Measurements from ENCODE around the gene LDLRAD4. TPM values are rescaled to one million over a fixed set of nuclear protein-coding genes. Genes with fewer than 3 reads are reported as not detected.

Gene LDLRAD4
- total RNA-seq, 1 experiment from 2014 or later: not detected

DNA sequence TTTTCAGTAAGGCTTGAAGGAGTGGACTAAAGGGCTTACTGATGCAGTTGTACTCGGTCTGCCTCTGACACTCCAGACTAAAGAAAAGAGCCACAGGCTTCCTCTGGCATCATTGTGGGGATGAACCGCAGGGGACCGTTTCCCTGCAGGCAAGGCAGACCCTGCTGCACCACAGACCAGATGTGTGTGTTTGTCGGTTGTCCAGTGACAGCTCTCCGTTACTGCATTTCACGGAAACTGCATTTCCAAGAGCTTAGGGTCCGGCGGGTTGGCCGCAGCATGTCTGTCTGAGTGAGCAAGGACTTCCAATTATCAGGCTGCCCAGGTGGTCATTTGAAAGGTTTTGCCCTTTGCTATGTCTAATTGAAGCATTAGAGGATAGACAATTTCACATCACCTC lies 409.7 kb downstream of the LDLRAD4 start:
- ChIA-PET CTCF (no interaction called here), POLR2A (ENCODE audit: unreplicated experiment) (no interaction called here)
- no peaks in the 10 kb centered on the region for H3K79me2 ChIP-seq (ENCODE audit: low read length)
- BruUV-seq (replicated peaks): no TSS peak
- no peak for DNase-seq
- H3K4me1 ChIP-seq (ENCODE audit: insufficient read depth, low read length): no peaks in the 10 kb centered on the region
- no peaks in the 10 kb centered on the region for H3K36me3 ChIP-seq (ENCODE audit: low read depth, low read length)
- no peak overlapping the region for H3K4me2 ChIP-seq (ENCODE audit: low read length)
- H3K27ac ChIP-seq (ENCODE audit: low read length): no peak overlapping the region
- H3K4me3 ChIP-seq (ENCODE audit: low read length): no peak overlapping the region
- no peak overlapping the region for H3K9ac ChIP-seq (ENCODE audit: low read length)
- H3K27me3 ChIP-seq (ENCODE audit: low read length): peaks cover 50% of the 10 kb centered on the region
- H3K9me2 ChIP-seq (replicated peaks; ENCODE audit: low read length): no peaks in the 10 kb centered on the region
- TF ChIP-seq EZH2 (IDR thresholded peaks at IDR 0.05; ENCODE audit: low read length, unreplicated experiment): no peak
- TF ChIP-seq EZH2phosphoT487 (IDR thresholded peaks at IDR 0.05; ENCODE audit: borderline replicate concordance, low read length): no peak
- TF ChIP-seq, protein P1, sequence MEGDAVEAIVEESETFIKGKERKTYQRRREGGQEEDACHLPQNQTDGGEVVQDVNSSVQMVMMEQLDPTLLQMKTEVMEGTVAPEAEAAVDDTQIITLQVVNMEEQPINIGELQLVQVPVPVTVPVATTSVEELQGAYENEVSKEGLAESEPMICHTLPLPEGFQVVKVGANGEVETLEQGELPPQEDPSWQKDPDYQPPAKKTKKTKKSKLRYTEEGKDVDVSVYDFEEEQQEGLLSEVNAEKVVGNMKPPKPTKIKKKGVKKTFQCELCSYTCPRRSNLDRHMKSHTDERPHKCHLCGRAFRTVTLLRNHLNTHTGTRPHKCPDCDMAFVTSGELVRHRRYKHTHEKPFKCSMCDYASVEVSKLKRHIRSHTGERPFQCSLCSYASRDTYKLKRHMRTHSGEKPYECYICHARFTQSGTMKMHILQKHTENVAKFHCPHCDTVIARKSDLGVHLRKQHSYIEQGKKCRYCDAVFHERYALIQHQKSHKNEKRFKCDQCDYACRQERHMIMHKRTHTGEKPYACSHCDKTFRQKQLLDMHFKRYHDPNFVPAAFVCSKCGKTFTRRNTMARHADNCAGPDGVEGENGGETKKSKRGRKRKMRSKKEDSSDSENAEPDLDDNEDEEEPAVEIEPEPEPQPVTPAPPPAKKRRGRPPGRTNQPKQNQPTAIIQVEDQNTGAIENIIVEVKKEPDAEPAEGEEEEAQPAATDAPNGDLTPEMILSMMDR (conservative IDR thresholded peaks at IDR 0.05; ENCODE audit: low read depth, low read length): no peak
- H2AFZ ChIP-seq (ENCODE audit: low read length): no peak overlapping the region
- no peak for ATAC-seq
- no peaks in the 10 kb centered on the region for H4K20me1 ChIP-seq (ENCODE audit: low read length)
- intact Hi-C loops (cut with micrococcal nuclease): no loop called here
- no peaks in the 10 kb centered on the region for H3F3A ChIP-seq (ENCODE audit: low read length, unreplicated experiment)
- H3K9me3 ChIP-seq (ENCODE audit: low read length): no peaks in the 10 kb centered on the region; the same call in 1 of the 2 replicates

DNA sequence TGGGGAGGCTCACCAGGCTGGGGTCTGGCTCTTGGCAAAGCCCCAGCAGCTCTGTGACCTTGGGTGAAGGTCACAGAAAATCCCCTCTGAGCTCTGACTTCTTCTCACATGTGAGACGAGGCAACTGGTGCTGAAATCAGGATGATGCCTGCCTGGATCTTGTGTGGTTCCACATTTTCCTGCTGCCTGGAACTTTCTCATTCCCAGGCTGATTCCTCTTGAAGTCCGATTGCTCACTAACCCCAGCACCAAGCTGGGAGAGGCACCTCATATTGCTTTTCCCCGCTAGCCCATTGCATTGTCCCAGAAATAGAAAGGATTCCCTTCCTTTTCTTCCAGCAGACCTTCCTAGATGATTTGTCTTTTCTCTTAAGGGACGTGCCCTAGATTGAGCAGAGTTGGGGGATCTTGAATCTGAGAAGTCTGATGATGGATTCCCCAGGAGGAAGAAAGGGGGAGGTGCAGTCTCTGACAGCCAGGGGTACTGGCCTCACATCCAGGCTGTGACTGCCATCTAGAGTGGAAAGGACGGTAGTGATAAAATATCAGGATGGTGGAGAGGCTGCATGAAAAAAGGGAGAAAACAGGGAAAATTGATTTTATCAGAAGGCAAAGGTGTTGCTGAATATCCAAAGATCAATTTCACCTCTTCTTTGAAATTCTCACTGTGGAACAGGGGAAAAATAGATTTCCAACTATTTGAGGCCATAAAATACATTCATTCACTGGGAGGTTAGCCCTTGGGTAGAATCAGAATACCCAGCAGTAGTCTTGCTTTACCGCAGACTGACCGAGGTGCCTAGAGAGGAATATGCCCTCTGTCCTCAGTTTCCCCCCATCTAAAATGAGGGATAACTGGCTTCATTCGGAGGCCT lies 411.5 kb downstream of the LDLRAD4 start:
- CTCF ChIA-PET: no interaction called here
- H3K27me3 ChIP-seq (ENCODE audit: low read length): peaks cover 48% of the 10 kb centered on the region

More for the DNA sequence above, 411.5 kb downstream of the LDLRAD4 start:
- no peak overlapping the region for H3K9ac ChIP-seq (ENCODE audit: low read length)
- H3K4me1 ChIP-seq (ENCODE audit: insufficient read depth, low read length): no peaks in the 10 kb centered on the region
- TF ChIP-seq, protein P1 (conservative IDR thresholded peaks at IDR 0.05; ENCODE audit: low read depth, low read length): peak; percentile 88
- TF ChIP-seq EZH2 (IDR thresholded peaks at IDR 0.05; ENCODE audit: low read length, unreplicated experiment): no peak
- H4K20me1 ChIP-seq (ENCODE audit: low read length): no peaks in the 10 kb centered on the region
- intact Hi-C loops (cut with micrococcal nuclease): loop anchor here (1.0 to 10.0 kb wide), 2 partner anchors 72 to 405 kb away; no protein-coding TSS in a partner anchor
- H3F3A ChIP-seq (ENCODE audit: low read length, unreplicated experiment): no peaks in the 10 kb centered on the region
- ATAC-seq (peak; percentile 98), DNase-seq (peak; percentile 74)
- no peak overlapping the region for H3K27ac ChIP-seq (ENCODE audit: low read length)
- BruUV-seq (replicated peaks): no TSS peak
- POLR2A ChIA-PET (ENCODE audit: unreplicated experiment): no interaction called here
- H3K36me3 ChIP-seq (ENCODE audit: low read depth, low read length): no peaks in the 10 kb centered on the region
- H3K79me2 ChIP-seq (ENCODE audit: low read length): no peaks in the 10 kb centered on the region
- H3K9me3 ChIP-seq (ENCODE audit: low read length): no peaks in the 10 kb centered on the region; the same call in 1 of the 2 replicates
- H3K9me2 ChIP-seq (replicated peaks; ENCODE audit: low read length): no peaks in the 10 kb centered on the region
- H2AFZ ChIP-seq (ENCODE audit: low read length): no peak overlapping the region
- H3K4me2 ChIP-seq (ENCODE audit: low read length): no peak overlapping the region
- no peak overlapping the region for H3K4me3 ChIP-seq (ENCODE audit: low read length)
